Keratinocyte (primary cell): ENCODE results near the gene GABRA4.

ENCODE experiments used
- EZH2 ChIP-seq: IDR thresholded peaks from one replicate; pipeline ENCODE4 v1.6.1; 2012; ENCODE audit warnings: inconsistent platforms, mild to moderate bottlenecking, low read length, moderate library complexity
- TF ChIP-seq, protein P1 (sequence below), 3 experiments: IDR thresholded peaks in 1 of 3; conservative IDR thresholded peaks in 1 of 3; optimal IDR thresholded peaks in 1 of 3; 2 replicates in 2 of 3; 3 replicates in 1 of 3; pipeline versions ENCODE3 to v1.5.1; 2011; ENCODE audit warnings: low read length in 3 of 3, mild to moderate bottlenecking in 3 of 3, moderate library complexity in 2 of 3, control low read depth in 1 of 3, inconsistent platforms in 1 of 3; ENCODE audit not compliant: insufficient read depth in 2 of 3; ENCODE audit errors: extremely low read depth in 1 of 3

DNA sequence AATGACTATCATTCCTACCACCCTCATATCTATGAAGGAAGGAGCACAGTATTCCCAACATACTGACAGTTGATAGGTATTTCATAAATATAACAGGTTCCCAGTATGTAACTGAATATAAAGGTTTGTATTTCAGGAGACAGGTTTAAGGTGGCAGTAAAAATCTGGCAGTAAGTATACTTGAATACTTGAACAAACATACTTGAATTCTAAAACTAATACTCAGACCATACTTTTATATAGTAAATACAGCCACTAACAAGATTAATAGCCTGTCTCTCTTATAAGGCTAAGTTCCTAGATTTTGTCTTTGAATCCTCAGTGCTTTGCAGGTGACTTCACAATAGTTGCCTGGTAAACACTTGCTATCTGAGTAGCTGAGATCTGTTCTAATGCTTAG lies 37.8 kb downstream of the GABRA4 start:
- TF ChIP-seq, protein P1, sequence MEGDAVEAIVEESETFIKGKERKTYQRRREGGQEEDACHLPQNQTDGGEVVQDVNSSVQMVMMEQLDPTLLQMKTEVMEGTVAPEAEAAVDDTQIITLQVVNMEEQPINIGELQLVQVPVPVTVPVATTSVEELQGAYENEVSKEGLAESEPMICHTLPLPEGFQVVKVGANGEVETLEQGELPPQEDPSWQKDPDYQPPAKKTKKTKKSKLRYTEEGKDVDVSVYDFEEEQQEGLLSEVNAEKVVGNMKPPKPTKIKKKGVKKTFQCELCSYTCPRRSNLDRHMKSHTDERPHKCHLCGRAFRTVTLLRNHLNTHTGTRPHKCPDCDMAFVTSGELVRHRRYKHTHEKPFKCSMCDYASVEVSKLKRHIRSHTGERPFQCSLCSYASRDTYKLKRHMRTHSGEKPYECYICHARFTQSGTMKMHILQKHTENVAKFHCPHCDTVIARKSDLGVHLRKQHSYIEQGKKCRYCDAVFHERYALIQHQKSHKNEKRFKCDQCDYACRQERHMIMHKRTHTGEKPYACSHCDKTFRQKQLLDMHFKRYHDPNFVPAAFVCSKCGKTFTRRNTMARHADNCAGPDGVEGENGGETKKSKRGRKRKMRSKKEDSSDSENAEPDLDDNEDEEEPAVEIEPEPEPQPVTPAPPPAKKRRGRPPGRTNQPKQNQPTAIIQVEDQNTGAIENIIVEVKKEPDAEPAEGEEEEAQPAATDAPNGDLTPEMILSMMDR (optimal IDR thresholded peaks at IDR 0.05 in 1 of 3, IDR thresholded peaks at IDR 0.05 in 1 of 3, conservative IDR thresholded peaks at IDR 0.05 in 1 of 3; ENCODE audit: extremely low read depth in 1 of 3, insufficient read depth in 2 of 3, low read length in 3 of 3) = no peak
- TF ChIP-seq EZH2 = no peak
